Adrenal gland (tissue), 5 donors: ENCODE results near the gene MKKS.

Source experiments
- CTCF ChIP-seq, 6 experiments: fragments of 450-650 bp in 4 of 6; fragments of 200-600 bp in 2 of 6; sonication (generic) in 1 of 6; IDR thresholded peaks; 1 replicate in 5 of 6; 2 replicates in 1 of 6; pipeline versions ENCODE4 v1.5.1 to v1.8.0; 2016 to 2021; ENCODE audit warnings: antibody characterized with exemption in 6 of 6, mild to moderate bottlenecking in 2 of 6, moderate library complexity in 1 of 6
- POLR2A ChIP-seq, 2 donors: fragments of 450-650 bp; IDR thresholded peaks; one replicate each; pipeline ENCODE4 v1.6.1; 2017; ENCODE audit warnings: antibody characterized with exemption in 2 of 2, mild to moderate bottlenecking in 2 of 2, moderate library complexity in 1 of 2
- donor health status: DM: no; HTN: no; CAD: no.

- TF ChIP-seq CTCF (IDR thresholded peaks at IDR 0.05) (no peak), POLR2A (IDR thresholded peaks at IDR 0.05) (no peak)
Measured at GRCh38 chr20:10402938-10403608, 30.9 kb downstream of the MKKS start.
